COR-L47 (cell line): ENCODE measurements around the gene ARHGAP22.

ENCODE experiments used
- DNase-seq: peaks from one replicate; lab custom pipeline; 2025; lab: John Stamatoyannopoulos, UW

The ARHGAP22 gene

GRCh38 chr10:48511875-48512231, 93.0 kb downstream of the ARHGAP22 start:
- DNase-seq = no peak

- no peak for DNase-seq
Observed at GRCh38 chr10:48511066-48511874, 93.6 kb downstream of the ARHGAP22 start.

DNA sequence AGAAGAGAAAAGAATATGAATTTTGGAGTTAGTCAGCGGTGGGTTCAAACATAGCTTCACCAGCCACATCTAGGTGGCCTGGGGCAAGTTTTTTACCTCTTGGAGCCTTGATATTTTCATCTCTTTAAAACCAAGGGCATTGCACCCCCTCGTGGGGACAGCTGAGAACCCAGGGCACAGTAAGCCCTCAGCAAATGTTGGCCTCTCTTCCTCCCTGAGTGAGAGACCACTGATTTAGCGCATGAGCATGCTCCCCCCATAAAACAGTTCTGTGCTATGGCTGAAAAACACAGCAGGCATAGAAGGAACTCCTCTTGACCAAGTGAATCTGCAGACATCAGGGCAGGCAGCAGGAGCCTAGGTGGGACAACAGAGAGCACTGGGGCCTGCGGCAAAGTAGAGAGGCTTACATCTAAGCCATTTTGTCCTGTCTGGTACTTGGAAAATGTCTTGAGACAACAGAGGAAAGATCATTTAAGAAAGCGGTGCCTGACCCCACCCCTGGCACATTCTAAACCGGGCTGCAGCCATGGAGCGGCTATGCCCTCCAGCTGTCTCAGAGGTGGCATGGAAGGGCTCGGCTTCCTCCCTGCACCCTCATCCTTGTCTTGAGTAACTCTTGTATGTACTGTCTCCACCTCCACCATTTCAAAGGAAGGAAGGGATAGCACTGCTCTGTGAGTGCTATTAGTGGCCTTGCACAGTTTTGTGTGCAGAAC, 94.7 kb downstream of the ARHGAP22 start:
- DNase-seq = no peak

GRCh38 chr10:48508791-48509772, 95.8 kb downstream of the ARHGAP22 start:
- DNase-seq = no peak

GRCh38 chr10:48507933-48508790, 96.7 kb downstream of the ARHGAP22 start:
- no peak for DNase-seq

DNA sequence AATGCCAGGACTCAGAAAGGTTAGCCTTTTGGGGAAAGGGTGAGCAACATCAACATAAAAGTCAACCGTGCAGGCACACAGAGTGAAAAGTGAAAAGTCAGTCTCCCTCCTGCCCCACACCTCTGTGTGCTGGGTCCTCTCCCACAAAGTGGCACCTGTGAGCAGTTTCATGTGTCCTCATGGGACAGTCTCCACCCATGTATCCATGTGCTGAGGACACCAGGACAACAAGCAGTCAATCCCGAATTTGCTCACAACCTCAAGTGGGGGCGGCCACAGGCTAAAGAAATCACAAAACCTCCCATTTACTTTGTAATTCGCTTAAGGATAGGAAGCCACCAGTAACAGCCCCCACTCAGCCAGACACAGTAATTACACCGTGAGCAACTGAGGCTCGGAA, 97.4 kb downstream of the ARHGAP22 start:
- DNase-seq = no peak

DNA sequence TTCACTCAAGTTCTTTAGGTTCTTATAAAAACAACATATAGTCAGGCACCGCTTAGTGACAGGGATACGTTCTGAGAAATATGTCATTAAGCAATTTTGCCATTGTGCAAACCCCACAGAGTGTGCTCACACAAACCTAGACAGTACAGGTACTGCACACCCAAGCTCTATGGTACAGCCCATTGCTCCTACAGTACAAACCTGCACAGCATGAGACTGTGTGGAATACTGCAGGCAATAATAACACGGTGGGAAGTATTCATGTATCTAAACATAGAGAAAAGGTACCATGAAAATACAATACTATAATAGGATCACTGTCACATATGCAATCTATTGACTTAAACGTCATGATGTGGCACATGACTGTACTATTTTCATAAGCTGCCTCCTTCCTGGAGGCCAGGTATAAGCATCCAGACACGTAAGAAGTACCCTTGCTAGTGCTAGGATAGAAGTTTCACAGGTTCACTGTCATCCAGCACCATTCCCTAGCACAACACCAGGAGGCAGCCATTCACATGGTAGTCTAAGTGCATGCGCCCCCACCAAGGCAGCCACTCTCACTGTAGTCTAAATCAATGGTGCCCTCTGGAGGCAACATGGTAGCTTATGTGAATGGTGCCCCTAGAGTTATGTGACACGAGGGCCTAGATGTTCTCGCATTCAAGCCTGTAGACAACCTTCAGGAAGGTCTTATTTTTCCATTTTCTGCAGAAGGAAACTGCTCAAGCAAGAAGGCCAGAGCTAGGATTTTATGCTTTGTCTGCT, 98.5 kb downstream of the ARHGAP22 start:
- DNase-seq = no peak

- no peak for DNase-seq
Observed at GRCh38 chr10:48505394-48506112, 99.3 kb downstream of the ARHGAP22 start.

GRCh38 chr10:48504141-48504885, 100.6 kb downstream of the ARHGAP22 start:
- no peak for DNase-seq

GRCh38 chr10:48503293-48503911, 101.5 kb downstream of the ARHGAP22 start:
- no peak for DNase-seq

DNA sequence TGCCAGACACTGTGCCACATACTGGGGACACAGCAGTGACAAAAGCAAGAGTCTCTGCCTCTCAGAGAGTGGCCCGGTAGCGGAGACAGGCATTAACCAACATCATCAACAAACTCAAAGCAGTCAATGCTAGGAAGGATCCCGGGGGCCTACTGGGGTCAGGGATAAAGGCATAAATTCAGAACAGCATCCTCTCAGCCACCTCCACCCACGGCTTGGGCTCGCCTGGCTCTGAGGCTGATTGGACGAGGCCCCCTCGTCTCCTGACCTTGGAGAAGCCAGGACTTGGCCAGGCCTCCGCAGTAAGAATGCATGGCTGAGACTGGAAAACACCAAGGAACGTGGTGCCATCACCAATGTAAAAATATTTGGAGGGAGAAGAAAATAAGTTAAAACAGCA, 102.1 kb downstream of the ARHGAP22 start:
- no peak for DNase-seq

DNA sequence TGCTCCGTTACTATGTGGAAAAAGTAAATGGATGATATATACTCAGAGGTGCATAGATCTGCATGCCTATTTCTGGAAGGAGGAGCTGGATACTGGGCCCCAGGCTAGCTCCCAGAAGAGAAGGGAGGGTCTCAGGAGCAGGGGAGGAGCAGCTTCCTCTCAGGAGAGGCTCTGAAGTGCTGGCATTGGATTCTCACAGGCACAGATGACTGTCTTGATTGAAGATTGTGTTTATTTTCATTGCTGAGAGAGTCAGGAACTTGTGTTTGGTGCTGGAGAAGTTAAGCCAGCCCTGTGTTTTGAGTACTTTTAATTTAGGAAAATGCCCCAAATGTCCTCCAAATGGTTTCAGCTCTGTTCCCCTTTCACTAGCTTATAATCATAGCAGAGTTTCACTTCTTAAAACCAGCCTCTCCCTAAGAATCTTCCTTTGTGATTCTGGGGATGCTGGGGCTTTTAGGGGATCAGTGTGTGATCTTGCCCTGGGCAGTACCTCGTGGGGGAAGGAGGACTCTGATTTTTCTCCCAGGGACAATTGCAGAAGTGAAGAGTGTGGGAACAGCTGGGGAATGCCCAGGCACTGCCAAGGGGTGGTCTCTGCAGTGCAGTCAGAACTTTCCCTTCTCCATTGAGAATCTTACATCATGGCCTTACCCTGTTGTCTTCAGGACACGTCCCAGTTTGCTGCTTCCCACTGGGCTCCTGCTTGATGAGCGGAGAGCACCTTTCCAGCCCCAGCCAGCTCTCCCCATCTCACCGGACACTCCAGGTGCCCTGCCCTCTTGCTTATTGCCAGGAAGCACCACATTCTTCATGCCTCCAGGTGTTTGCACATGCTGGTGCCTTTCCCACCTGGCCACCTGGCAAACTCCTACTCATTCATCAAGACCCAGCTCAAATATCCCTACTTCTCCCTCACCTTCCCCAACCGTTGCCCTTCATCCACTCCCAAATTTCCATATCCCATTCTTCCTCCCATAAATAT, 102.8 kb downstream of the ARHGAP22 start:
- no peak for DNase-seq

GRCh38 chr10:48501226-48501625, 103.6 kb downstream of the ARHGAP22 start:
- DNase-seq = no peak

- DNase-seq = no peak
Observed at GRCh38 chr10:48500771-48501170, 104.1 kb downstream of the ARHGAP22 start.

DNA sequence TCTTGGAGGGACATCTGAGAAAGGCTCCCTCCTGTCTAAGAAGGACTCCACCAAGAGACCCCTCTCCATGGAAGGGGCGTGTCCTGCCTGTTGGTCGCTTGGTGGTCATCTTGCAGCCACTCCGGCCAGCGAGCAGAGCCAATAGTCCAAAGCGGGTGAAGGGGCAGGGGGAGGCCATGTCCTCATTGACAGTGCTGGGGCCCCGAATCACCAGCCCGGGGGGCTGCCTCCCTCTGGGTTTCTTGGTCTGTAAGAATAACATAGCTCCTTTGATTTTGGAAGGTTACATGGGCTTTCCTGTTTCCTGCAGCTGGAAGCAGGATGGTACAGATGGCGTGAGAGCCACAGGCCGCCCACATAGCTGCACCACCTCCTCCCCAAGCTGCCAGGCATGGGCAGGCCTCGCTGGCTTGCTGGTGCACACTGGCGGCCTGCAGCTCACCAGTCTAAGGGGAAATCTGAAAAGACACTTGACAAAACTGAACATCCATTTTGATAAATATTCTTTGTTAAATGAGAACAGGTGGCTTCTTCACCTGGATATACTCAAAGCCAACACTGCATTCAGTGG, 105.8 kb downstream of the ARHGAP22 start:
- no peak for DNase-seq

GRCh38 chr10:48497780-48498770, 106.8 kb downstream of the ARHGAP22 start:
- no peak for DNase-seq
